GM23338 (cell line): ENCODE measurements around the gene ALDH1A2. TPM values are rescaled to one million over a fixed set of nuclear protein-coding genes. Genes with fewer than 3 reads are reported as not detected.

Experiments used
- ATAC-seq: fragments of 200-7000 bp; cut with Tn5 transposase; 3 replicates; pipeline ENCODE4 v1.9.1; 2020
- DNase-seq: peaks from one replicate; pipeline ENCODE4 v3.0.0-alpha.2; 2015; ENCODE audit warnings: low spot score
- H2AFZ ChIP-seq: fragments of 200-600 bp; sonication (generic); 2 replicates; pipeline ENCODE4 v1.8.0; 2016; ENCODE audit warnings: antibody characterized with exemption, mild to moderate bottlenecking, moderate library complexity
- H3F3A ChIP-seq: fragments of 200-600 bp; sonication (generic); replicated peaks from 2 replicates; pipeline ENCODE4 v1.8.0; 2017; ENCODE audit warnings: antibody characterized with exemption, mixed run types, low read depth
- H3K27ac ChIP-seq: fragments of 200-600 bp; sonication (generic); 2 replicates; pipeline ENCODE4 v1.6.1; 2016; ENCODE audit warnings: low read depth
- H3K27me3 ChIP-seq: fragments of 200-600 bp; sonication (generic); 2 replicates; pipeline ENCODE4 v1.8.0; 2016; ENCODE audit warnings: mild to moderate bottlenecking, mixed run types, moderate library complexity; ENCODE audit not compliant: insufficient read depth
- H3K36me3 ChIP-seq: fragments of 200-600 bp; sonication (generic); 2 replicates; pipeline ENCODE4 v1.8.0; 2016; ENCODE audit warnings: mild to moderate bottlenecking; ENCODE audit not compliant: insufficient read depth
- H3K4me1 ChIP-seq: fragments of 200-600 bp; sonication (generic); 2 replicates; pipeline ENCODE4 v1.8.0; 2016; ENCODE audit warnings: mild to moderate bottlenecking, moderate library complexity; ENCODE audit not compliant: insufficient read depth
- H3K4me2 ChIP-seq: fragments of 200-600 bp; sonication (generic); 2 replicates; pipeline ENCODE4 v1.7.1; 2017; ENCODE audit warnings: mixed run types
- H3K4me3 ChIP-seq: fragments of 200-600 bp; sonication (generic); 2 replicates; pipeline ENCODE4 v1.6.1; 2016; ENCODE audit warnings: mixed run types
- H3K79me2 ChIP-seq: fragments of 200-600 bp; sonication (generic); replicated peaks from 2 replicates; pipeline ENCODE4 v1.8.0; 2017; ENCODE audit warnings: mild to moderate bottlenecking; ENCODE audit not compliant: insufficient read depth
- H3K9me2 ChIP-seq: fragments of 200-600 bp; sonication (generic); 2 replicates; pipeline ENCODE4 v1.8.0; 2017; ENCODE audit not compliant: insufficient read depth
- H4K20me1 ChIP-seq: fragments of 200-600 bp; sonication (generic); replicated peaks from 2 replicates; pipeline ENCODE4 v1.8.0; 2017; ENCODE audit warnings: mild to moderate bottlenecking; ENCODE audit not compliant: insufficient read depth
- H3K27ac Mint-ChIP-seq: 2 replicates; pipeline ENCODE4 v1.8.0; 2020; ENCODE audit warnings: inconsistent platforms, mild to moderate bottlenecking, moderate library complexity, mixed read lengths
- H3K27me3 Mint-ChIP-seq: 3 replicates; pipeline ENCODE4 v1.8.0; 2022; ENCODE audit warnings: low read depth, mild to moderate bottlenecking, moderate library complexity, mixed read lengths, inconsistent platforms; ENCODE audit not compliant: insufficient read depth, poor library complexity
- H3K36me3 Mint-ChIP-seq: 3 replicates; pipeline ENCODE4 v1.8.0; 2021; ENCODE audit warnings: low read depth, mild to moderate bottlenecking, inconsistent platforms, moderate library complexity, mixed read lengths
- H3K4me1 Mint-ChIP-seq: 3 replicates; pipeline ENCODE4 v1.8.0; 2020; ENCODE audit warnings: mild to moderate bottlenecking, inconsistent platforms, mixed read lengths
- H3K4me3 Mint-ChIP-seq: 3 replicates; pipeline ENCODE4 v1.8.0; 2021; ENCODE audit warnings: moderate library complexity, mild to moderate bottlenecking, inconsistent platforms, mixed read lengths
- H3K9me3 Mint-ChIP-seq: 3 replicates; pipeline ENCODE4 v1.8.0; 2020; ENCODE audit warnings: moderate library complexity, mild to moderate bottlenecking, inconsistent platforms, mixed read lengths
- CREB1 ChIP-seq: fragments of 250-450 bp; sonication (Bioruptor Pico); IDR thresholded peaks from 2 replicates; pipeline ENCODE4 v1.5.0; 2020; ENCODE audit warnings: low read depth, mild to moderate bottlenecking, moderate library complexity
- EZH2 ChIP-seq: fragments of 200-600 bp; sonication (generic); IDR thresholded peaks from one replicate; pipeline ENCODE4 v1.8.0; 2017; ENCODE audit warnings: antibody characterized with exemption, mild to moderate bottlenecking, low read depth; ENCODE audit not compliant: unreplicated experiment
- EZH2phosphoT487 ChIP-seq: fragments of 200-600 bp; sonication (generic); IDR thresholded peaks from one replicate; pipeline ENCODE4 v1.8.1; 2018; ENCODE audit warnings: antibody characterized with exemption; ENCODE audit not compliant: unreplicated experiment
- JUNB ChIP-seq: IDR thresholded peaks from one replicate; pipeline ENCODE4 v1.6.1; 2016; ENCODE audit warnings: antibody characterized with exemption; ENCODE audit not compliant: unreplicated experiment
- NANOG ChIP-seq: IDR thresholded peaks from 2 replicates; pipeline ENCODE4 v1.6.1; 2016; ENCODE audit warnings: antibody characterized with exemption, borderline replicate concordance
- POLR2AphosphoS5 ChIP-seq: IDR thresholded peaks from 2 replicates; pipeline ENCODE4 v1.6.1; 2016; ENCODE audit warnings: antibody characterized with exemption, low read depth
- STAT1 ChIP-seq: IDR thresholded peaks from one replicate; pipeline ENCODE4 v1.6.1; 2016; ENCODE audit warnings: antibody characterized with exemption; ENCODE audit not compliant: unreplicated experiment
- ZNF114 ChIP-seq: fragments of 250-450 bp; sonication (Bioruptor Pico); IDR thresholded peaks from 2 replicates; pipeline ENCODE4 v1.5.0; 2020; ENCODE audit warnings: mild to moderate bottlenecking, moderate library complexity
- ZNF331 ChIP-seq: fragments of 250-450 bp; sonication (Bioruptor Pico); IDR thresholded peaks from 2 replicates; pipeline ENCODE4 v1.5.0; 2020; ENCODE audit warnings: low read depth, mild to moderate bottlenecking, moderate library complexity
- ZNF462 ChIP-seq: fragments of 250-450 bp; sonication (Bioruptor Pico); IDR thresholded peaks from 2 replicates; pipeline ENCODE4 v1.5.0; 2020; ENCODE audit warnings: mild to moderate bottlenecking, moderate library complexity
- polyA plus RNA-seq: library from polyadenylated mRNA; unstranded; fragments of >200 nt; fragmentation: Nextera tagmentation; extraction: Ambion mirVana; gene quantifications from 2 replicates; pipeline ENCODE4 v1.2.1, GENCODE V29; 2016
- total RNA-seq: library from RNA; depleted of rRNA; stranded (reverse); fragments of >200 nt; shearing (Covaris generic); gene quantifications from 2 replicates; pipeline ENCODE4 v1.2.3, GENCODE V29; 2014
- TF ChIP-seq, protein P1 (sequence below), 2 experiments: fragments of 200-600 bp in 1 of 2; sonication (generic) in 1 of 2; conservative IDR thresholded peaks; 2 replicates each; pipeline versions ENCODE4 v1.5.1 to v1.6.1; 2016 to 2017; ENCODE audit warnings: antibody characterized with exemption in 2 of 2, low read depth in 2 of 2, mild to moderate bottlenecking in 2 of 2, moderate library complexity in 1 of 2

Gene ALDH1A2
- total and polyA plus RNA-seq, 2 experiments from 2014 or later: 0.80 TPM; not detected in 1

GRCh38 chr15:57941816-57942215, 123.7 kb downstream of the ALDH1A2 start:
- H3K4me1 Mint-ChIP-seq: no peaks in the 10 kb centered on the region
- H3K4me3 Mint-ChIP-seq: no peak overlapping the region
- H3K27me3 Mint-ChIP-seq: no peaks in the 10 kb centered on the region

More at GRCh38 chr15:57941816-57942215, 123.7 kb downstream of the ALDH1A2 start:
- TF ChIP-seq JUNB (no peak), ZNF462 (CRISPR knock-in tag) (no peak), POLR2AphosphoS5 (no peak), NANOG (no peak), EZH2phosphoT487 (no peak), ZNF114 (CRISPR knock-in tag) (no peak), CREB1 (no peak), EZH2 (no peak), STAT1 (no peak), ZNF331 (CRISPR knock-in tag) (no peak)
- TF ChIP-seq, protein P1, sequence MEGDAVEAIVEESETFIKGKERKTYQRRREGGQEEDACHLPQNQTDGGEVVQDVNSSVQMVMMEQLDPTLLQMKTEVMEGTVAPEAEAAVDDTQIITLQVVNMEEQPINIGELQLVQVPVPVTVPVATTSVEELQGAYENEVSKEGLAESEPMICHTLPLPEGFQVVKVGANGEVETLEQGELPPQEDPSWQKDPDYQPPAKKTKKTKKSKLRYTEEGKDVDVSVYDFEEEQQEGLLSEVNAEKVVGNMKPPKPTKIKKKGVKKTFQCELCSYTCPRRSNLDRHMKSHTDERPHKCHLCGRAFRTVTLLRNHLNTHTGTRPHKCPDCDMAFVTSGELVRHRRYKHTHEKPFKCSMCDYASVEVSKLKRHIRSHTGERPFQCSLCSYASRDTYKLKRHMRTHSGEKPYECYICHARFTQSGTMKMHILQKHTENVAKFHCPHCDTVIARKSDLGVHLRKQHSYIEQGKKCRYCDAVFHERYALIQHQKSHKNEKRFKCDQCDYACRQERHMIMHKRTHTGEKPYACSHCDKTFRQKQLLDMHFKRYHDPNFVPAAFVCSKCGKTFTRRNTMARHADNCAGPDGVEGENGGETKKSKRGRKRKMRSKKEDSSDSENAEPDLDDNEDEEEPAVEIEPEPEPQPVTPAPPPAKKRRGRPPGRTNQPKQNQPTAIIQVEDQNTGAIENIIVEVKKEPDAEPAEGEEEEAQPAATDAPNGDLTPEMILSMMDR (conservative IDR thresholded peaks at IDR 0.05; ENCODE audit: low read depth in 2 of 2): no peak
- Histone ChIP-seq H3K36me3 (no peaks in the 10 kb centered on the region), H3K4me1 (no peaks in the 10 kb centered on the region), H3K9me2 (peaks cover 3% of the 10 kb centered on the region; the same call in 1 of the 2 replicates), H4K20me1 (no peaks in the 10 kb centered on the region), H3K4me2 (no peak overlapping the region), H3F3A (no peaks in the 10 kb centered on the region), H3K79me2 (no peaks in the 10 kb centered on the region), H2AFZ (no peak overlapping the region), H3K27me3 (no peaks in the 10 kb centered on the region), H3K27ac (no peak overlapping the region), H3K4me3 (no peak overlapping the region)
- H3K27ac Mint-ChIP-seq: no peak overlapping the region
- ATAC-seq (no peak), DNase-seq (no peak)
- no peaks in the 10 kb centered on the region; the same call in 2 of the 3 replicates for H3K9me3 Mint-ChIP-seq
- no peaks in the 10 kb centered on the region for H3K36me3 Mint-ChIP-seq
